CD14-positive monocyte (primary cell): ENCODE data around the gene BAX. TPM values are rescaled to one million over a fixed set of nuclear protein-coding genes. Genes with fewer than 3 reads are reported as not detected.
A peak's percentile ranks its signal among the peaks of the same experiment; 100 is the strongest.

ENCODE experiments used
- DNase-seq, 3 donors: peaks; one replicate each; pipeline ENCODE4 v3.0.0-alpha.2; 2011 to 2022
- H2AFZ ChIP-seq: 2 replicates; pipeline ENCODE4 v1.6.0; 2012; ENCODE audit warnings: mild to moderate bottlenecking, low read depth, low read length, inconsistent platforms; ENCODE audit not compliant: insufficient read depth, poor library complexity, severe bottlenecking
- H3K27ac ChIP-seq, 2 donors: 1 replicate in 1 of 2; 2 replicates in 1 of 2; pipeline ENCODE4 v1.5.1; 2012 to 2013; ENCODE audit warnings: low read length in 2 of 2, control low read depth in 1 of 2, inconsistent platforms in 1 of 2, low read depth in 1 of 2, mild to moderate bottlenecking in 1 of 2
- H3K27me3 ChIP-seq, 2 donors: one replicate each; pipeline versions ENCODE4 v1.6.0 to v1.6.1; 2011 to 2013; ENCODE audit warnings: low read length in 2 of 2; ENCODE audit not compliant: control insufficient read depth in 2 of 2, insufficient read depth in 2 of 2
- H3K36me3 ChIP-seq, 2 donors: replicated peaks in 1 of 2; 1 replicate in 1 of 2; 2 replicates in 1 of 2; pipeline versions ENCODE4 v1.5.1 to v1.6.1; 2012 to 2013; ENCODE audit warnings: low read length in 2 of 2, control low read depth in 1 of 2, inconsistent platforms in 1 of 2, mild to moderate bottlenecking in 1 of 2; ENCODE audit not compliant: insufficient read depth in 2 of 2, control insufficient read depth in 1 of 2
- H3K4me1 ChIP-seq, 2 donors: 1 replicate in 1 of 2; 2 replicates in 1 of 2; pipeline versions ENCODE4 v1.5.1 to v1.6.1; 2012 to 2013; ENCODE audit warnings: low read length in 2 of 2, control low read depth in 1 of 2, inconsistent platforms in 1 of 2, mild to moderate bottlenecking in 1 of 2, moderate library complexity in 1 of 2; ENCODE audit not compliant: insufficient read depth in 2 of 2, control insufficient read depth in 1 of 2
- H3K4me2 ChIP-seq: replicated peaks from 2 replicates; pipeline ENCODE3; 2012; ENCODE audit warnings: low read length, moderate library complexity, mild to moderate bottlenecking; ENCODE audit not compliant: poor library complexity, severe bottlenecking; ENCODE audit errors: extremely low read depth
- H3K4me3 ChIP-seq, 3 experiments: fragments of 200-600 bp in 1 of 3; sonication (generic) in 1 of 3; replicated peaks in 1 of 3; 1 replicate in 2 of 3; 2 replicates in 1 of 3; pipeline ENCODE4 v1.5.1; 2011 to 2013; ENCODE audit warnings: low read length in 3 of 3, mild to moderate bottlenecking in 3 of 3, control low read depth in 2 of 3, low read depth in 2 of 3, inconsistent platforms in 1 of 3, moderate library complexity in 1 of 3
- H3K79me2 ChIP-seq: 2 replicates; pipeline ENCODE4 v1.6.0; 2012; ENCODE audit warnings: mild to moderate bottlenecking, control low read depth, inconsistent platforms, low read length, moderate library complexity; ENCODE audit not compliant: insufficient read depth
- H3K9ac ChIP-seq: 2 replicates; pipeline ENCODE4 v1.6.0; 2017; ENCODE audit warnings: low read length, mild to moderate bottlenecking; ENCODE audit not compliant: insufficient read depth, poor library complexity, severe bottlenecking
- H3K9me3 ChIP-seq, 2 donors: replicated peaks in 1 of 2; 1 replicate in 1 of 2; 2 replicates in 1 of 2; pipeline versions ENCODE4 v1.5.1 to v1.6.1; 2012 to 2013; ENCODE audit warnings: low read length in 2 of 2, control low read depth in 1 of 2; ENCODE audit not compliant: control insufficient read depth in 1 of 2, insufficient read depth in 1 of 2
- H4K20me1 ChIP-seq: 2 replicates; pipeline ENCODE4 v1.6.0; 2012; ENCODE audit warnings: mild to moderate bottlenecking, low read length, control low read depth, moderate library complexity; ENCODE audit not compliant: insufficient read depth
- H3K27ac Mint-ChIP-seq, 7 donors: one replicate each; pipeline ENCODE4 v1.8.0; 2020; ENCODE audit warnings: mild to moderate bottlenecking in 7 of 7, mixed read lengths in 7 of 7, moderate library complexity in 6 of 7, inconsistent platforms in 2 of 7
- H3K27me3 Mint-ChIP-seq, 3 donors: one replicate each; pipeline ENCODE4 v1.8.0; 2021 to 2022; ENCODE audit warnings: low read depth in 3 of 3, mild to moderate bottlenecking in 3 of 3, mixed read lengths in 3 of 3, moderate library complexity in 3 of 3, inconsistent platforms in 1 of 3
- H3K36me3 Mint-ChIP-seq, 2 donors: one replicate each; pipeline ENCODE4 v1.8.0; 2020; ENCODE audit warnings: mixed read lengths in 2 of 2, inconsistent platforms in 1 of 2, mild to moderate bottlenecking in 1 of 2
- H3K4me1 Mint-ChIP-seq: one replicate; pipeline ENCODE4 v1.8.0; 2020; ENCODE audit warnings: mild to moderate bottlenecking, mixed read lengths
- H3K4me3 Mint-ChIP-seq, 2 donors: one replicate each; pipeline ENCODE4 v1.8.0; 2020; ENCODE audit warnings: mild to moderate bottlenecking in 2 of 2, mixed read lengths in 2 of 2, moderate library complexity in 1 of 2
- H3K9me3 Mint-ChIP-seq, 7 donors: one replicate each; pipeline ENCODE4 v1.8.0; 2020 to 2022; ENCODE audit warnings: mixed read lengths in 7 of 7, mild to moderate bottlenecking in 6 of 7, moderate library complexity in 6 of 7, inconsistent platforms in 2 of 7
- WGBS: methylation state at CpG from one replicate; pipeline ENCODE4 v1.1.5; 2013; ENCODE audit warnings: missing lambda C conversion rate; ENCODE audit not compliant: insufficient coverage; 5-methylcytosine and 5-hydroxymethylcytosine counted together
- intact Hi-C, 2 donors: fragments of 100-400 bp; cut with micrococcal nuclease; formaldehyde crosslinking; loops; one replicate each; pipeline versions ENCODE4 v1.15.0 to v1.15.1; 2023
- polyA plus RNA-seq, 3 donors: library from polyadenylated mRNA; depleted of rRNA in 1 of 3; unstranded in 2 of 3; stranded (reverse) in 1 of 3; fragments of 300-500 nt in 2 of 3; fragments of >200 nt in 1 of 3; fragmentation: Illumina TruSeq in 2 of 3; gene quantifications; 1 replicate in 2 of 3; 2 replicates in 1 of 3; pipeline ENCODE4 v1.2.3, GENCODE V29; 2012 to 2021
- TF ChIP-seq, protein P1 (sequence below): fragments of 200-600 bp; IDR thresholded peaks from one replicate; pipeline ENCODE4 v1.8.0; 2022; ENCODE audit warnings: antibody characterized with exemption, mild to moderate bottlenecking

BAX gene
- polyA plus RNA-seq, 3 donors = 69.2 to 135 (median 80.5) TPM

DNA sequence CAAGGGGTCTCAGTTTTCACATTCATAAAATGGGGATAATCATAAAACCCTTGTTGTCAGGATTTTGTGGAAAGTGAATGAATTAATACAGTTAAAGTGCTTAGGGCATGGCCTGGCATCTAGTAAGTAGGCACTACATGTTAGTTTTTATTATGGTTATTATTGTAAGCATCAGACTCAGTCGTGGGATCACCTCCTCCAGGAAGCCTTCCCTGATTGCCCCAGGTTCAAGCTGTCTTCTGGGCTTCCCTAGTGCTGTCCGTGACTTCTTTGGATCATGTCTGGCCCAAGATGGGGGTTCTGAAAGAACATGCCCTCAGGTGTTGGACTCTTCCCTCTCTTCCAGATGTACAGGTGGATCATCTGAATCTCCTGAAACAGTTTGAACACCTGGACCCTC lies 43.9 kb upstream of the BAX start:
- Histone ChIP-seq H3K9me3 (no peaks in the 10 kb centered on the region), H2AFZ (no peak overlapping the region), H3K79me2 (no peaks in the 10 kb centered on the region), H3K27ac (no peak overlapping the region), H3K4me2 (no peak overlapping the region), H4K20me1 (no peaks in the 10 kb centered on the region), H3K4me3 (no peak overlapping the region), H3K27me3 (no peaks in the 10 kb centered on the region), H3K36me3 (peaks cover 64 to 86% of the 10 kb centered on the region in 2 donors), H3K4me1 (peaks cover 9 to 11% of the 10 kb centered on the region in 2 donors), H3K9ac (no peak overlapping the region)
- Mint-ChIP-seq H3K27ac (no peak overlapping the region), H3K27me3 (peaks cover 0 to 2% (median 0%) of the 10 kb centered on the region in 3 donors), H3K9me3 (peaks cover 0 to 5% (median 2%) of the 10 kb centered on the region in 7 donors), H3K4me3 (no peak overlapping the region), H3K36me3 (peaks cover 66 to 93% of the 10 kb centered on the region in 2 donors), H3K4me1 (peaks cover 8% of the 10 kb centered on the region)
- intact Hi-C loops = no loop called here
- 93% methylated on average over 2 of the region's 2 CpGs for WGBS
- TF ChIP-seq, protein P1, sequence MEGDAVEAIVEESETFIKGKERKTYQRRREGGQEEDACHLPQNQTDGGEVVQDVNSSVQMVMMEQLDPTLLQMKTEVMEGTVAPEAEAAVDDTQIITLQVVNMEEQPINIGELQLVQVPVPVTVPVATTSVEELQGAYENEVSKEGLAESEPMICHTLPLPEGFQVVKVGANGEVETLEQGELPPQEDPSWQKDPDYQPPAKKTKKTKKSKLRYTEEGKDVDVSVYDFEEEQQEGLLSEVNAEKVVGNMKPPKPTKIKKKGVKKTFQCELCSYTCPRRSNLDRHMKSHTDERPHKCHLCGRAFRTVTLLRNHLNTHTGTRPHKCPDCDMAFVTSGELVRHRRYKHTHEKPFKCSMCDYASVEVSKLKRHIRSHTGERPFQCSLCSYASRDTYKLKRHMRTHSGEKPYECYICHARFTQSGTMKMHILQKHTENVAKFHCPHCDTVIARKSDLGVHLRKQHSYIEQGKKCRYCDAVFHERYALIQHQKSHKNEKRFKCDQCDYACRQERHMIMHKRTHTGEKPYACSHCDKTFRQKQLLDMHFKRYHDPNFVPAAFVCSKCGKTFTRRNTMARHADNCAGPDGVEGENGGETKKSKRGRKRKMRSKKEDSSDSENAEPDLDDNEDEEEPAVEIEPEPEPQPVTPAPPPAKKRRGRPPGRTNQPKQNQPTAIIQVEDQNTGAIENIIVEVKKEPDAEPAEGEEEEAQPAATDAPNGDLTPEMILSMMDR = no peak
- DNase-seq = no peak

DNA sequence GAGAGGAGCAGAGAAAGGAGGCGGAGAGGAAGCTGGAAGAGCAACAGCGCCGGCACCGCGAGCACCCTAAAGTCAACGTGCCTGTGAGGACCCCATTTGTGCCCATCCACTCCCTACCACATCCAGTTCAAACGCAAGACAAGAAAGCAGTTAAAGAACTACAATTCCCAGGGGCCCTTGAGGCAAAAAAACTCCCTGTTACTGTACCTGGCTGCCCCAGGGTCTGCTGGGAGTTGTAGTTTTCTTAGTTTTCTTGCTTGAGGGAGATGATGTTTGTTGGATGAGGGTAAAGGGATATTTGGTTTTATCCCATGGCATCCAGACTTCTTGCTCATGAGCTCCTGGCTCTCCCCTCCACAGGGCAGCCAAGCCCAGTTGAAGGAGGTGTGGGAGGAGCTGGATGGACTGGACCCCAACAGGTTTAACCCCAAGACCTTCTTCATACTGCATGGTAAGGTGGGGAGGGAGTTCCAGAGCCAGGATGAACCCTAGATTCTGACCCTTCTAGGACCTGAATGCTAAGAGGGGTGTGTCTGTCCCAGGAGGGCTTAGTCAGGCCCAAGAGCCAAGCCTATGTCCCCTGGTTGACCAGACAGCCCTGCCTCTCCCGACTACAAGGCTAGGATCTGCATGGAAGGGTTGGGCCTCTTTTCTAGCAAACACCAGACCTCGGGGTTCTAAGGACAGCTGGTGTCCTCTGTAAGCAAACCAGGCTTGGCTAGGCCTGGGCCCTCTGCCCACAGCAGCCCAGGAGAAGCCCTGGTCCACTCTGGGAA lies 41.4 kb upstream of the BAX start:
- Histone ChIP-seq H3K4me3 (no peak overlapping the region), H4K20me1 (no peaks in the 10 kb centered on the region), H3K9me3 (no peaks in the 10 kb centered on the region), H3K9ac (no peak overlapping the region), H3K27ac (no peak overlapping the region), H3K4me2 (no peak overlapping the region), H3K4me1 (no peaks in the 10 kb centered on the region), H3K36me3 (peaks cover 69 to 92% of the 10 kb centered on the region in 2 donors), H3K79me2 (no peaks in the 10 kb centered on the region), H3K27me3 (no peaks in the 10 kb centered on the region), H2AFZ (no peak overlapping the region)
- intact Hi-C loops = no loop called here
- no peaks in the 10 kb centered on the region for H3K4me1 Mint-ChIP-seq
- H3K27me3 Mint-ChIP-seq = peaks cover 0 to 2% (median 0%) of the 10 kb centered on the region in 3 donors
- peaks cover 64 to 95% of the 10 kb centered on the region in 2 donors for H3K36me3 Mint-ChIP-seq
- WGBS = 100% methylated on average over 2 of the region's 9 CpGs
- TF ChIP-seq, protein P1 = no peak
- H3K9me3 Mint-ChIP-seq = peaks cover 0 to 5% (median 0%) of the 10 kb centered on the region in 7 donors
- DNase-seq = peak in 1 of 3 donors; percentile 25
- no peak overlapping the region for H3K4me3 Mint-ChIP-seq
- peak overlapping the region in 1 of 7 donors; percentile 36 for H3K27ac Mint-ChIP-seq
